ENCODE measurements around the gene TBXA2R.

DNA sequence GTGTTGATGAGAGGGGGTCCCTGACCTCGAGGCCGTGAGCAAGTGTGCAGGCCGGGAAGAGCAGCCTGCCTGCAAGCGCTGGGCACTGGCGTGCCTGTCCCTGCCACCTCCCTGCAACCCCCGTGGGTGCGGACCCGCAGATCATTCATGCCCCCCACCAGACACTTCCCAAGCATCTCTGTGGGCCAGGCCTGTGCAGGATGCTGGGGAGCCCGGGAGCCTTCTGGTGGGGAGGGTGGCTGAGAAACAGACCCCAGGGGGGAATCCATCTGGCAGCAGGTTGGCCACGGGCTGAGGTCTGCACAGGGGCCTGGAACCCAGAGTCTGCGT is 38.4 kb upstream of the TBXA2R start:
- no peak for TF ChIP-seq CTCF (IDR thresholded peaks at IDR 0.05; ENCODE audit: insufficient read depth, low read length, poor library complexity, severe bottlenecking)
- no peak for TF ChIP-seq EZH2phosphoT487 (conservative IDR thresholded peaks at IDR 0.05; ENCODE audit: low read length)

Data from SU-DHL-6 (cell line).